ENCODE measurements around the gene ANXA9.

The ANXA9 gene

GRCh38 chr1:150981805-150982712 lies at the start of gene ANXA9:
ANXA9 (plus strand) TSS chr1:150982292; CDS start chr1:150983106, 814 bp downstream.
- no peak for DNase-seq (ENCODE audit: low read depth)

- no peak for DNase-seq (ENCODE audit: low read depth)
These were observed 37.2 kb upstream of the ANXA9 start for GRCh38 chr1:150944856-150945255.

- no peak for DNase-seq (ENCODE audit: low read depth)
These were observed 27.4 kb upstream of the ANXA9 start for GRCh38 chr1:150954708-150955107.

GRCh38 chr1:150955280-150955679 lies 26.8 kb upstream of the ANXA9 start:
- no peak for DNase-seq (ENCODE audit: low read depth)

GRCh38 chr1:150957666-150958065 lies 24.4 kb upstream of the ANXA9 start:
- no peak for DNase-seq (ENCODE audit: low read depth)

- DNase-seq (ENCODE audit: low read depth): no peak
These were observed 21.4 kb upstream of the ANXA9 start for GRCh38 chr1:150960646-150961045.

GRCh38 chr1:150961756-150962155 lies 20.3 kb upstream of the ANXA9 start:
- no peak for DNase-seq (ENCODE audit: low read depth)

GRCh38 chr1:150963321-150964163 lies 18.6 kb upstream of the ANXA9 start:
- no peak for DNase-seq (ENCODE audit: low read depth)

GRCh38 chr1:150964164-150964489 lies 18.0 kb upstream of the ANXA9 start:
- DNase-seq (ENCODE audit: low read depth): no peak

GRCh38 chr1:150965605-150966004 lies 16.5 kb upstream of the ANXA9 start:
- DNase-seq (ENCODE audit: low read depth): no peak

- no peak for DNase-seq (ENCODE audit: low read depth)
These were observed 16.1 kb upstream of the ANXA9 start for GRCh38 chr1:150966011-150966410.

- DNase-seq (ENCODE audit: low read depth): no peak
These were observed 14.2 kb upstream of the ANXA9 start for GRCh38 chr1:150967936-150968335.

- DNase-seq (ENCODE audit: low read depth): no peak
These were observed 13.6 kb upstream of the ANXA9 start for GRCh38 chr1:150968491-150968890.

- no peak for DNase-seq (ENCODE audit: low read depth)
These were observed 12.5 kb upstream of the ANXA9 start for GRCh38 chr1:150969626-150970025.

GRCh38 chr1:150970808-150971582 lies 11.1 kb upstream of the ANXA9 start:
- DNase-seq (ENCODE audit: low read depth): no peak

GRCh38 chr1:150971583-150972416 lies 10.3 kb upstream of the ANXA9 start:
- no peak for DNase-seq (ENCODE audit: low read depth)

GRCh38 chr1:150972417-150972940 lies 9.6 kb upstream of the ANXA9 start:
- DNase-seq (ENCODE audit: low read depth): no peak

- no peak for DNase-seq (ENCODE audit: low read depth)
These were observed 8.7 kb upstream of the ANXA9 start for GRCh38 chr1:150973258-150973835.

GRCh38 chr1:150973836-150974579 lies 8.1 kb upstream of the ANXA9 start:
- no peak for DNase-seq (ENCODE audit: low read depth)
